Stimulated activated CD8-positive, alpha-beta memory T cell treated with anti-CD3 and anti-CD28 coated beads, Interleukin-4, amount 100 ng/mL, for 1 hour (primary cell): Measurements from ENCODE around the gene DDX17.

Experiments used
- DNase-seq, 2 donors: peaks; one replicate each; pipeline ENCODE4 v3.0.0-alpha.2; 2020; ENCODE audit warnings: low read depth in 2 of 2, low spot score in 1 of 2

Gene DDX17

DNA sequence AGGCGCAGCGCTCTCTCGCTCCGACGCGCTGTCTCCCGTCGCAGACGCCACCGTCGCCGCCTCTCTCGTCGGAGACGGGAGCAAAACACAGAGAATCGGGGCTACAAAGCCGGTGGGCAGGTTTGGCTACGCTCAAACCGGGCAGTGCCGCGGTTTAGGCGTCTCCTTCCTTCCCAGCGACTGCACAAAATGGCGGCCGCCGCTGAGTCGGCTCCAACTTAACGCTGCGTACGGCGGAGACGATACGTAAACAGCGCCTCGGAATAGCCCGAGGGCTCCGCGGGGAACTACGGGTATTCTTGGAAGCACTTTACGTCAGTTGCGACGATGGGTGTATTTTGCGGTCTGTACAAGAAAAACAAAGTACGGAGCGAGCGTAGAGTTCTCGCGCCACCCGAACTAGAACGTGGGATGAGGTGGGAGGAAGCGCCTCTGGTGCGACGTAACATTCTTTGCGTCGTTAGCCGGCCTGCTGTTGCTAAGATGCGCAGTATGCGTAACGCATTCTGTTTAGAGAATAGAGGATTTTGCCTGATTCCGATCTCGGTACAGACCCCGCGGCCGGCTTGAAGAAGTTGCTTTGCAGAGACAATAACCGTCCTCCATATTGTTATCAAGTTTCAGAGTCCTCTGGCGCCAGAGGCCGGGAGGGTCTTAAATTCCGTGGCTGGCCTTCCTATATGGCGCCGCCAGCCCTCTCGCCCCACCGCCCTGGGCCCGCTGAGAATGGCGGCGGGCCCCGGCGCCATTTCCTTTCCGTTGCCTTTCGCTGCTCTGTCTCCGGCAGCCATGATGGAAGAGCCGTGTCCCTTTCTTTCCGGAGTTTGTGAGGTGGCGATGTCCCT lies at the start of gene DDX17:
Gene DDX17 (minus strand): TSS at position 194 of the 845 bp plus-strand sequence.
- peak; percentile 86 to 93 for DNase-seq

DNA sequence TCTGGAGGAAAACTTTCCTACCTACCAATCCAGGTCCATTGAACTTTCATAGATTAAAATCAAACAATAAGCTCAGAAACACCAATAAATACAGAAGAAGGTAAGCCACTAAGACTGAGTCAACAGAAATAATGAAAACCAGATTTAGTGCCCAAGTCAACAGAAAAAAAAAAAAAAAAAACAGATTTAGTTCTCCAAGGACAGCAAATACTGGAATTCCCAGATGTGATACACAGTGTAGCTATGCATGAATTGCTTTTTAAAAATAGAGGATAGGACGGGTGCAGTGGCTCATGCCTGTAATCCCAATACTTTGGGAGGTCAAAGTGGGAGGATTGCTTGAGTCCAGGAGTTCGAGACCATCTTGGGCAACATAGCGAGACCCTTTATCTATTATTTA lies 48.2 kb upstream of the DDX17 start:
- DNase-seq, result no peak

DNA sequence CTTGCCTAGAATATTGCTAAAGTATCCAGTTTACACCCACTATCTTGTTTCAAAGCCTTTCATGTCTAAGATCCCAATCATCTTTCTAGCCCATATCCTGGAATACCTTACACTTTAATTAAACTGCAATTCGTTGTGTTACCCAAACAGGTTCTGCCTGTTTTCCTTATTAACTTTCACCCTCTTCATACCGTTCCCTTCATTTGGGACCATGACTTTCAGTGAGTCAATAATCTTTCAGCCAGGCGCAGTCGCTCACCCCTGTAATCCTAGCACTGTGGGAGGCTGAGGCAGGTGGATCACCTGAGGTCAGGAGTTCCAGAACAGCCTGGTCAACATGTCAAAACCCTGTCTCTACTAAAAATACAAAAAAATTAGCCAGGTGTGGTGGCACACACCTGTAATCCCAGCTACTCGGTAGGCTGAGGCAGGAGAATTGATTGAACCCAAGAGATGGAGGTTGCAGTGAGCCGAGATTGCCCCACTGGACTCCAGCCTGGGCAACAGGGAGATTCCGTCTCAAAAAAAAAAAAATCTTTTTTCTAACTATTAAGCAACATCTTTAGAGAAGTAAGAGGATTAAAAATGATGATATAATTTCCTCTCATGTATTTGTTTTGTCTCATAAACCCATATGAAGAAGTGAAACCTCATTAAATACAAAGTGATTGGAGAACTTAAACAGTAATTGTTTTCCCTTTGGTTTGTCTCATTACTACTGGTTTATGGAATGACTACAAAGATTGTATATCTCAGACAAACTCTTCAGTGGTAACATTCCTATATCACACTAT lies 43.2 kb upstream of the DDX17 start:
- no peak for DNase-seq

DNA sequence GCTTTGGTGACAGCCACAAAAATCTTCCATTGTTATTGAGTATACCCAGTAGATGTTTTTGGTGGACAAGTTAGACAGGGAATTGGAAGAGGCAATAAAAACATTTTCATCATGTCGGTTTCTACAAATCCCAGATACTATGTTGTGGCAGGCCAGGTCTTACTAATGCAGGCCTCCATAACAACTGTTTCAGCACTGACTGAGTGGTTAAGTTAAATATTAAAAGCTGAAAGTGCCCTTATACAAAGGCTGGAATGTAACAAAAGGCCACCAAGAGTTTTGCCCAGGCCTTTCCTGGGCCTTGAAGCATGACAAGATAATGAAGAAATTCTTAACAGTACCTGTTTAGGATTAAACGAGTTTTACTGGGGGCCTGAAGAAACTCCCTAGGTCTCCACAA lies 34.6 kb upstream of the DDX17 start:
- no peak for DNase-seq

DNA sequence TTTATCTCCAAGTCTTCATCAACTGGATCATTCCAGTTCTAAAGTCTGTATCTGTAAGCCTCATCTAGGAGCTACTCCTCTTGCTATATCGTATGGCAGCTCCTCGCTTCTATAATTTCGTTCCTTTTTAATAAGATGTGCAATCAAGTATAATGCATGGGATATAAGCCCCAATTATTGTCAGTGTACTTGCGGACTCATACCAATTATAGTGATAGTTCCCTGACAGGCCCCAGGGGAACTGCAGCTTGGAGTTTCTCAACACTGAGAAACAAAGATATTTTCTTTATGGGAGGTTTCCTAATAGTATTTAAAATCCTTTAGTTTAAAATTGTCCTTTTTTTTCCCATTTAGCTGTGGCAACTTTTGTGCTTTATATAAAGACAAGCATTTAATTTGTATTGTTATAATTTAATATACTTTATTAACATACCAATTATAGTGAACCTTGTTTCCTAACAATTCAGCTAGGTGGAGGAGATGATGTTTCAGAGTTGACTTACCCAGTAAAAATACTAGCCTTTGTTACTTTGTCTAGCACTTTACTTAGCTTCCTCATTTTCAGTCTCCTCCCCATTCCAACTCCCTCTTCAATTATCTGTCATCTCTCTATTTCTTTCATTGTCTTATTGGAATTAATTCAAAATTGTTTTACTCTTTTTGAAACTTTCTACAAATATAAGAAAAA lies 25.3 kb upstream of the DDX17 start:
- no peak for DNase-seq

DNA sequence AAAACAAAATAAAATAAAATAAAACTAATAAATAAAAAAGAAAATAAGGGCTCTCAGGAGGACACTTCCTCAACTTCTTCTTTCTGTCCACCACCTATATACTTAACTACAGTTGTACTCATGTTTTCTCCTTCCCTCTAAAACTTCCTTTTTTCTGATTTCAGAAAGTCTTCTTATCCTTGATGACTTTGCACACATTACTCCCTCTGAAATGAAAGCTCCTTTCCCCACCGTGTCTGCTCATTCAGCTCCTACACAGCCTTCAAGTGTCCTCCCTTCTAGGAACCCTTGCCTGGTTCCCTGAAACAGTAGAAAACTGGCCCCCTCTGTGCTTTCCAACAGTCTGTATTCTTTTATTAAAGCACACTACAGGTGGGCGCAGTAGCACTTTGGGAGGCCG lies 18.3 kb upstream of the DDX17 start:
- no peak for DNase-seq

DNA sequence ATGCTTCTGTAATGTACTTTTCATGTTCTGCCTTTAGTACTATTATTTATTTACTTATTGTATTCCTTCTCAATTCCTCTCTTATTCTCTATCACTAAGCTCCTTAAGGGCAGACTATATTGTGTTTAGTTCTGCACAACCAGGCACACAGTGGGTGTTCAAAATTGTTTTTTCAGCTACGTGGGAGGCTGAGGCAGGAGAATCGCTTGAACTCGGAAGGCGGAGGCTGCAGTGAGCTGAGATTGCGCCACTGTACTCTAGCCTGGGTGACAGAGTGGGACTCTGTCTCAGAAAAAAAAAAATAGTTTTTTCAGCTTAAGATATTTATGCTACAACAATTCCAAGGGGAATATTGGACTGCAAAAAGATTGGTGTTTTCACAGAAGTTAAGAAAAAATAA lies 17.4 kb upstream of the DDX17 start:
- no peak for DNase-seq

DNA sequence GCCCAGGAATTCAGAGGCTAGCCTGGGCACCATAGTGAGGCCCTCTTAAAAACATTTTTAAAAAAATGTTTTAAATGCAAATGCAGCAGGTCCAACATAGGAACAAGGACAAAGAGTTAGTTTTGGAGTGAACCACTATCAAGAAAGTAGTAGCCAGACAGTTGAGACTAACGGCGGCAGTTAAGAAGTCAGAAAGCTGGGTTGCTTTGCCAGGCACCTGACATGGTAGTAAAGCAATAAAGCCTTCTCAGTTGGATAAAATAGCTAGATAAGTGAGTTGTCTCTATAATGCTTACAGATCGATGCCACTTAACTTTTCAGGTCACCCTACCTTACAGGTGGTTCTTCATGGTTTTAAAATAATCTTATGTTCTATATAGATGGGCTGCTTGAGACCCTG lies 16.9 kb upstream of the DDX17 start:
- no peak for DNase-seq

DNA sequence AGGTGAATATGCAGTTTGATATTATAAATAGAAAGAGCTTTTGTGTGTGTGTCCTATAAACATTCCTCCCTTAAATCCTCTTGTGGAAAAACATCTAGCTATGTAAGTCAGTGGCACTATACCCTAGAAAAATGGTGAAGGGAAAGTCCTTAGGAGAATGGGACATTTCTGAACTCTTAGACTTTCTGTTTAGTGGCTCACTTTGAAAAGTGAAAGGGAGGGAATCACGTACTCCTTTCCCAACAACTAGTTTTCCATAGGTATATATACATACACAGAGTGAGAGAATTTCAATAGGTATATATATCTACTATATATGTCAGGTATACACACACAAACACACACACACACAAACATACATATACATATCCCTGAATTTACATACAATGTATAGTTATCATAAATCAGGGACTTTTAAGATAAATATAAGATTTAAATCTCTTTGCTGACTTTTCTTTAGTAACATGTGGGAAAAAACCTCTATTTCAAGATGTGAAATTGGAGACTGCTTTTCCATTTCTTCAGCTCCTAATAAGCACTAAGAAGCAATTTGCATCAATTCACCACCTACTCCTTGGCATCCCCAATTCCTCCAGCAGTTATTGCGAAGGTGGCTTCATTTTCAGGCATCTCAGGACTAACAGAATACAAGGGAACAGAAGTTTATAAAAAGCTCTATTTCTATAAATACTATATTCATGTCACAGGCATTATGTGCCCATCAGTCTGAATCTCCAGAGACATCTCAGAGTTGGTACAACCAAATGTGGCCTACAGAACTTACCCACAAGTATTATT lies 13.5 kb upstream of the DDX17 start:
- no peak for DNase-seq

DNA sequence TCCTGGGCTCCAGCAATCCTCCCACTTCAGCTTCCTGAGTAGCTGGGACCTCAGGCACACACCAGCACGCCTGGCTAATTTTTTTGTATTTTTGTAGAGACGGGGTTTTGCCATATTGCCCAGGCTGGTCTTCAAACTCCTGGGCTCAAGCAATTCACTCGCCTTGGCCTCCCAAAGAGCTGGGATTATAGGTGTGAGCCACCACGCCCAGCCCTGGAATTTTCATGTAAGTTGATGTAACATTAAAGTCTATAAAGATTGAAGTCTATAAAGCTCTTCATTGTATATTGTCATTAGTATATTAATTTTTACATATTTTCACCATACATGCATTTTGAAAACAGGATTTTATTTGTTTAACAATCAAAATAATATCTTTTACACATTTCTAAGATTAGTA lies 12.5 kb upstream of the DDX17 start:
- DNase-seq, result no peak

DNA sequence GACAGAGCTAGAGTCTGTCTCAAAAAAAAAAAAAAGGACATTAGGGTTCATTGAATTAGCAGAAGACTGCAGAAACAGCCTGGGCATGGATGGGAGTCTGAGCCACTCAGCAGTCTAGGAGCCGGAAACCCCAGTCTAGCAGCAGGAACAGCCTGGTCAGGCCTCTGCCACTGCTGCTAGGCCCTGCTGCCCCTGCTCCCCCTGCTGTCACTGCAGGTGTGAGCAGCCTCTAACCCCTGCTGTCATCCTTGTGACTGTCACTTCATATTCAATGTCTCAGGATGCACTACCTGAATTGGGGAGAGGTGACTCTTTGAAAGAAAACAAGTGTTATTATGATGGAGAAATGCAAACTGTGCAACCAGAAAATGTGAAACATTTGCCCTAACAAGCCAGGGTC lies 7.0 kb upstream of the DDX17 start:
- DNase-seq, result no peak

DNA sequence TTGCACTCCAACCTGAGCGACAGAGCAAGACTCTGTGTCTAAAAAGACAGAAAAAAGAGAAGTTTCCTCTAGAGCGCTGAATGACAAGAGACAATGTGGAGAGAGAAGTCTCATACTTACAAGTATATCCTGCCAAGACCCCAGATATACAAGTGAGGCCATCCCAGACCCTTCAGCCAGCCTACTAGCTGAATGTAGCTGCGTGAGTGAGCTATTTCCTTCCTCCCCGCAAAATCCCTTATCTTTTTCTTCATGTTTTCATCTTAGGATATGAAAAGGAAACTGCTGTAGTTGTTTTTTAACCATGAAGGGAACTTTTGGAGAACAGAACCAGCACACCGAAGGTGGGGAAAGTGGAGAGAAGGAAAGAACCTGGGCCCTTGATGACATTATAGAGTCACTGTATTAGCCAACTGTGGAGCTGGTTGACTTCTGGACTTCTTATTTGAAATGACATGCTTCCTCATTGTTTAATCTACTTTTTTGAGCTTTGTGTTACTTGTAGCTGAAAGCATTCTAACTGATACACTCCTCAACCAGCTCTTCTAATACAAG lies 4.4 kb upstream of the DDX17 start:
- no peak for DNase-seq

DNA sequence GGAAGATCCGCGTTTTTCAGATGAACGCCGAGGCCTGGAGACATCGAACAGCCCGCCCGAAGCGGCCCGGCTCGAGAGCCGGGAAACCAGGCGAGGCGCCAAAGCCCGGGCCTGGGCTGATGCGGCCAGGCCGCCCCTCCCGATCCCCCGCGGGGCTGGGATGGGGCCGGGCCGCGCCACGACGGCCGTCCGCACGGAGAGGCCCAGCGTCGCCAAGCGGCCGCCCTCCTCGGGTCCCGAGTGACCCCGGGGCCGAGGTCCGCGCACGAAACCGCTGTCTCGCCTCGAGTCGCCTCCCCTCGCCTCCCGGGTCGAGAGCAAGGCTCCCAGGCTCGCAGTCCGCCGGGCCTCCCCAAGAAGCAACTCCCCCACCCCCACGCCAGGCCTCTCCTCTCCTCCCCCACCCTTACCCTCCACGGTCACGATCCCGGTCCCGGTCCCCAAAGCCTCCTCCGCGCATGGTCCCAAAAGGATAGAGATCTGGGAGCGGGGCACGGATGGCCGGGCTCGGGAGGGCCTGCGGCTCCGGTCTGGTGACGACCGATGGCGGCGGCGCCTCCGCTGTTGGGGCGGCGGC lies 482 bp downstream of the DDX17 start:
- DNase-seq, result peak; percentile 24 to 36

DNA sequence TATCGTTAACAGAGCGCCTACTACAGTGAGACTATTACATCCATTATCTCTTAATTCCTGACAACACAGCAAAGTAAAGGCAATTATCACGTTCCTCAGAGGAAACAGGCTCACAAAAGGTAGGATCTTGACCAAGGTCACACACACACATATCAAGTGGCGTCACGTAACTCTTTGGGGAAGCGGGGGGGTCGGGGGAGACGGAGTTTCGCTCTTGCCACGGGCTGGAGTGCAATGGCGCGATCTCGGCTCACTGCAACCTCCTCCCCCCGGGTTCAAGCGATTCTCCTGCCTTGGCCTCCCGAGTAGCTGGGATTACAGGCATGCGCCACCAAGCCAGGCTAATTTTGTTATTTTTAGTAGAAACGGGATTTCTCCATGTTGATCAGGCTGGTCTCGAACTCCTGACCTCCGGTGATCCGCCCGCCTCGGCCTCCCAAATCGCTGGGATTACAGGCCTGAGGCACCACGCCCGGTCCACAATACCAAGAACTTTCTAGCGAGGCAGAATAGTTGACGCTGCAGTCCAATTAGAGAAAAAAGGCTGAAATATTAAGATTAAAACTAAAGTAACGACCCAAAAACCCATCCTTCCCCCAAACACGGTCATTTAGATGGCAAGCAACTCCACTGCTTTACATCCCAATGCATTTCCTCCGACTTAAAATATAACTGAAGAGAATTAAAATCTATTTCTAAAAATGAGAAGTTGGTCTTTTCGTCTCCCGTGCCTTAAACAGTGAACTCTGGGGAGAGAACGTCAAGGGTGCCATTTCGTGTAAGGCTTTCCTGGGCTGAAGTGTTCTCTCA lies 1.2 kb downstream of the DDX17 start:
- DNase-seq, result peak in 1 of 2 donors; percentile 15

DNA sequence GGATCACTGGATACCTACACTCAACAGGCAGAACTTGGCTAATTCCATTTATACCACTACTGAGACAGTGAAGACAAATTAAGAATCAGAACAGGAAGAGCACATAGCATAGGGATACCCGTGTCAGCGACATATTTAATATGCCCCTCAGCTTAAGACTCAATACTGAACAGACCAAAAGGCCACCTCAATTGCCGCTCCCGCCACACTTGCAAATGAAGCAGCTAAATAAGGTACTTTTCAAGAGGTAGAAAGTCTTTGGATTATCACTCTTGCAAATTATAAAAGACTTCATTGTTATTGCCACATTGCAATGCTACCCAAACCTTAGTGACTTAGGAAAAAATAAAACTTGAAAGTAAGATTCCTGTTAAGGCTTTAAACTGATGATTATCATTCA lies 3.1 kb downstream of the DDX17 start:
- DNase-seq, result no peak

DNA sequence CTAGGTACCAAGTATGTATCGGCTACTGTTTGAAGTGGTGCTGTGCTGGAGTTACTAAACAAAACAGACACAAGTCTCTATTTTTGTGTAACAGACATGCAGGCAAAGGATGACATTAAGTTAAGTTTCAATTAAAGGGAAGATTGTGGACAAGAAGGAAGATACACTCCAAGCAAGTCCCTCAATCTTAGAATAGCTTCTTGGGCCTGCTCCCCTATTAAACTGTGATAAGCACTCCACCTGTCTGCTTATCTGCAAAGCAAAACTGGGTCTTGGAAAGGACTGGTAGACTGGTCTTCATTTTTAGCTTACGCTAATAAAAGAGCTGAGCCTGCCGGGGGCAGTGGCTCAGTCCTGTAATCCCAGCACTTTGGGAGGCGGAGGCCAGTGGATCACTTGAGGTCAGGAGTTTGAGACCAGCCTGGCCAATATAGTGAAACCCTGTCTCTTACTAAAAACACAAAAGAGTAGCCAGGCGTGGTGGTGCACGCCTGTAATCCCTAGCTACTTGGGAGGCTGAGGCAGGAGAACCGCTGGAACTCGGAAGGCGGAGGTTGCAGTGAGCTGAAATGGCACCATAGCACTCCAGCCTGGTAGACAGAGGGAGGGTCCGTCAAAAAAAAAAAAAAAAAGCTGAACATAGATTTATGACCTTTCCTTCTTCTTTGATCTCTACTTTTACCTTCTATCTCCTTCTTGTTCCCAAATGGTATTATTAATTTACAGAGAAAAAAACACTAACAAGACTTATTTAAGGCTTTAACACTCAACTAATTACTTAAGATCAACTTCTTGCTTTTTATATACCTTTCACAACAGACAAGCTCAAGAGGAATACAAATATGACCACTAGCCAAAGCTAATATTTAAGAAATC lies 4.1 kb downstream of the DDX17 start:
- no peak for DNase-seq

DNA sequence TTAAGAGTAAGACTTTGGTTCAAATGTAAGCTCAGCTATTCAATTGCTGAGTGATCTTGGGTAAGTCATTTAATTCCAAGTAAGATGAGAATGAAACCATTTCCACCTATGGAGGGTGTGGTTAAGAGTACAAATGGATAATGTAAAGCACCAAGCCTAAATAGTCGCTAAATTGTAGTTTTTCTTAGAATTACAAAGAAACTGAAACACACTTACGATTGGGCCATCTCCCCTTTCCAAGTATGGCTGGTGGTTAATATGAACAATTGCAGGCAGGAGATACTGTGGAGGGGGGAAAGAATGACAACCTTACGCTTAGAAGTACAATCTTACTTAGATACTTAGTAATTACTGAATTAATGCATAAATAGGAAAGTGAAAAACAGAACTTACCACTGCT lies 8.2 kb downstream of the DDX17 start:
- no peak for DNase-seq

DNA sequence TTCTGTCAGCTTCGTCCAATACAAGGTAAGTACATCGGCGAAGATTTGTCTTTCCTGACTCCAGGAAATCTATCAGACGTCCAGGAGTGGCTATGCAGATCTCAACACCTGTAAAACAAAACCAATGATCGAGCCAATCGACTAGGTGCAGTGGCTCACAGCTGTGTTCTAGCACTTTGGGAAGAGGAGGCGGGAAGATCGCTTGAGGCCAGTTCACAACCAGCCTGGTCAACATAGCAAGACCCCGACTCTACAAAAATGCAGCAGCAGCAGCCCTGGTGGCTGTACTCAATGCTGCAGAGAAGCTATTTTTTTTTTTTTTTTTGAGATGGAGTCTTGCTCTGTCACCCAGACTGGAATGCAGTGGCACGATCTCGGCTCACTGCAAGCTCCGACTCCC lies 11.2 kb downstream of the DDX17 start:
- DNase-seq, result no peak

DNA sequence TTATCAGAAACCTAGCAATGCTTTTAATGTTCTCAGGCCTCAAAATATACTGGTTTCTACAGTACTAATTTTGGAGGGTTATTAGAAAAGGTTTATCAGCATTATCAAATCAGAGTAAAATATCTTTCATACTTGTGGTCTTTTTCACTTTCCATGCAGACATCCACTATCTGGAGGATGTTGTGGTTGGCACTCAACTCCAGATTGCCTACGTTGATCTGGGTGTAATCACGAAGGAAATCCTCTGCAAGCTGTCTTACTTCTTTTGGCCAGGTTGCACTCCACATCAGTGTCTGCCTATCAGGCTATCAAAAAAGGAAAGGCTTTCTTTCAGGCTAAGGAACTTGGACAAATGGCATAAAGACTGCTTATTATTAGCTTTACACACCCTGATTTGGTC lies 11.6 kb downstream of the DDX17 start:
- DNase-seq, result no peak
